Calu3 (cell line): ENCODE results near the gene NPL. TPM values are rescaled to one million over a fixed set of nuclear protein-coding genes. Genes with fewer than 3 reads are reported as not detected.

Source experiments
- BruUV-seq: library from RNA; stranded (reverse); fragments of 400-500 nt; replicated peaks from 2 replicates; lab custom pipeline; 2021; lab: Mats Ljungman, UMichigan
- CTCF ChIA-PET: fragments of 300-600 bp; sonication (Branson Sonifier 250); formaldehyde crosslinking; loops from one replicate; lab custom pipeline; 2022; ENCODE audit warnings: antibody characterized with exemption; lab: Charles Lee
- DNase-seq: peaks from one replicate; pipeline ENCODE4 v3.0.0; 2022
- H3K27ac Mint-ChIP-seq: one replicate; pipeline ENCODE4 v1.8.0; 2022; ENCODE audit warnings: mixed read lengths; ENCODE audit not compliant: unreplicated experiment
- H3K27me3 Mint-ChIP-seq: one replicate; pipeline ENCODE4 v1.8.0; 2022; ENCODE audit warnings: mixed read lengths; ENCODE audit not compliant: unreplicated experiment
- H3K36me3 Mint-ChIP-seq: one replicate; pipeline ENCODE4 v1.8.0; 2022; ENCODE audit warnings: mild to moderate bottlenecking, moderate library complexity, mixed read lengths; ENCODE audit not compliant: insufficient read depth, unreplicated experiment
- H3K4me1 Mint-ChIP-seq: one replicate; pipeline ENCODE4 v1.8.0; 2022; ENCODE audit warnings: mild to moderate bottlenecking, low read depth, mixed read lengths; ENCODE audit not compliant: unreplicated experiment
- H3K4me3 Mint-ChIP-seq: one replicate; pipeline ENCODE4 v1.8.0; 2022; ENCODE audit warnings: mild to moderate bottlenecking, low read depth, moderate library complexity, mixed read lengths; ENCODE audit not compliant: unreplicated experiment
- H3K9me3 Mint-ChIP-seq: one replicate; pipeline ENCODE4 v1.8.0; 2022; ENCODE audit warnings: low read depth, mixed read lengths; ENCODE audit not compliant: unreplicated experiment
- intact Hi-C: fragments of 100-400 bp; cut with micrococcal nuclease; formaldehyde crosslinking; loops from one replicate; pipeline ENCODE4 v1.10.0; 2022; ENCODE audit not compliant: unreplicated experiment
- total RNA-seq: library from RNA; stranded (reverse); gene quantifications from 2 replicates; pipeline ENCODE4 v1.2.3, GENCODE V29; 2022
- TF ChIP-seq, protein P1 (sequence below): fragments of 200-600 bp; IDR thresholded peaks from one replicate; pipeline ENCODE4 v1.8.0; 2022; ENCODE audit warnings: antibody characterized with exemption; ENCODE audit not compliant: unreplicated experiment

NPL gene
- total RNA-seq, 1 experiment from 2014 or later, result 5.0 TPM

GRCh38 chr1:182875889-182876288 lies 86.3 kb downstream of the NPL start:
- no peak overlapping the region for H3K27ac Mint-ChIP-seq
- peaks cover 94% of the 10 kb centered on the region for H3K36me3 Mint-ChIP-seq
- no TSS peak for BruUV-seq
- H3K4me1 Mint-ChIP-seq, result no peaks in the 10 kb centered on the region
- DNase-seq, result no peak
- no peak overlapping the region for H3K4me3 Mint-ChIP-seq
- TF ChIP-seq, protein P1, sequence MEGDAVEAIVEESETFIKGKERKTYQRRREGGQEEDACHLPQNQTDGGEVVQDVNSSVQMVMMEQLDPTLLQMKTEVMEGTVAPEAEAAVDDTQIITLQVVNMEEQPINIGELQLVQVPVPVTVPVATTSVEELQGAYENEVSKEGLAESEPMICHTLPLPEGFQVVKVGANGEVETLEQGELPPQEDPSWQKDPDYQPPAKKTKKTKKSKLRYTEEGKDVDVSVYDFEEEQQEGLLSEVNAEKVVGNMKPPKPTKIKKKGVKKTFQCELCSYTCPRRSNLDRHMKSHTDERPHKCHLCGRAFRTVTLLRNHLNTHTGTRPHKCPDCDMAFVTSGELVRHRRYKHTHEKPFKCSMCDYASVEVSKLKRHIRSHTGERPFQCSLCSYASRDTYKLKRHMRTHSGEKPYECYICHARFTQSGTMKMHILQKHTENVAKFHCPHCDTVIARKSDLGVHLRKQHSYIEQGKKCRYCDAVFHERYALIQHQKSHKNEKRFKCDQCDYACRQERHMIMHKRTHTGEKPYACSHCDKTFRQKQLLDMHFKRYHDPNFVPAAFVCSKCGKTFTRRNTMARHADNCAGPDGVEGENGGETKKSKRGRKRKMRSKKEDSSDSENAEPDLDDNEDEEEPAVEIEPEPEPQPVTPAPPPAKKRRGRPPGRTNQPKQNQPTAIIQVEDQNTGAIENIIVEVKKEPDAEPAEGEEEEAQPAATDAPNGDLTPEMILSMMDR, result no peak
- no peaks in the 10 kb centered on the region for H3K9me3 Mint-ChIP-seq
- intact Hi-C loops, result no loop called here
- CTCF ChIA-PET, result no interaction called here
- H3K27me3 Mint-ChIP-seq, result no peaks in the 10 kb centered on the region

- H3K27ac Mint-ChIP-seq, result no peak overlapping the region
- BruUV-seq, result no TSS peak
- H3K9me3 Mint-ChIP-seq, result no peaks in the 10 kb centered on the region
- DNase-seq, result no peak
- TF ChIP-seq, protein P1, result no peak
- intact Hi-C loops, result no loop called here
- CTCF ChIA-PET, result no interaction called here
- no peak overlapping the region for H3K4me3 Mint-ChIP-seq
- H3K4me1 Mint-ChIP-seq, result no peaks in the 10 kb centered on the region
- no peaks in the 10 kb centered on the region for H3K27me3 Mint-ChIP-seq
- H3K36me3 Mint-ChIP-seq, result peaks cover 94% of the 10 kb centered on the region
Observed at GRCh38 chr1:182877331-182877730, 87.8 kb downstream of the NPL start.

DNA sequence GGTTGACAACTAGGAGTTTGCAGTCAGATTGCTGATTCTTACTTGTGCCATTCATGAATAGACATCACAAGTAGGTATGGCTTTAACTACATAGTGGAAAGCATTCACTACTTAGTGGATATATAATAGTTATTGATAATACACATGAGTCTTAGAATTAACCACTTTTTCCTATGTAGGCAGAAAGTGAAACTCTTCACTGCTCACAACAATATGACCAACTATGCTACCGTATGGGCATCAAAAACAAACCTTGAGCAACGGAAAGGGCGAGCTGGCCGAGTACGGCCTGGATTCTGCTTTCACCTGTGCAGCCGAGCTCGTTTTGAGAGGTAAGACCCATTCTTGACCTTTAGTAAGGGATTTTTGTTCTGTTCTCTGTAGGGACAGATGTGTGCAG lies 88.3 kb downstream of the NPL start:
- no peak overlapping the region for H3K4me3 Mint-ChIP-seq
- no peak overlapping the region for H3K27ac Mint-ChIP-seq
- no peaks in the 10 kb centered on the region for H3K27me3 Mint-ChIP-seq
- TF ChIP-seq, protein P1, result no peak
- DNase-seq, result no peak
- H3K36me3 Mint-ChIP-seq, result peaks cover 94% of the 10 kb centered on the region
- no TSS peak for BruUV-seq
- H3K4me1 Mint-ChIP-seq, result no peaks in the 10 kb centered on the region
- CTCF ChIA-PET, result no interaction called here
- no peaks in the 10 kb centered on the region for H3K9me3 Mint-ChIP-seq
- intact Hi-C loops, result no loop called here

Other genes with a start within 250 kb of the NPL start
- 7.0 and 10.0 TPM in 2 replicates for gene RNASEL, start 200.5 kb upstream of the NPL start, total RNA-seq
- 1.2 and 1.7 TPM in 2 replicates for gene RGS16, start 185.4 kb upstream of the NPL start, total RNA-seq
- not detected in 2 replicates for gene RGS8, start 105.2 kb upstream of the NPL start, total RNA-seq
- gene DHX9, start 49.6 kb downstream of the NPL start, total RNA-seq, result 224 and 263 TPM in 2 replicates
- not detected in 2 replicates for gene SHCBP1L, start 163.4 kb downstream of the NPL start, total RNA-seq
- gene LAMC1, start 233.6 kb downstream of the NPL start, total RNA-seq, result 368 and 579 TPM in 2 replicates